K562 (cell line): ENCODE results near the gene TIMM8A. TPM values are rescaled to one million over a fixed set of nuclear protein-coding genes. Genes with fewer than 3 reads are reported as not detected.
"Not testable (repeated sequence)": the region's sequence is repeated elsewhere in the genome, so short reads cannot be mapped to it uniquely, and the experiment has no call there.

Experiments used
- ATAC-seq: fragments of 200-7000 bp; cut with Tn5 transposase; 3 replicates; pipeline ENCODE4 v1.9.1; 2020; ENCODE audit warnings: moderate library complexity
- BruUV-seq: library from RNA; stranded (reverse); fragments of 400-500 nt; replicated peaks from 2 replicates; lab custom pipeline; 2021; lab: Mats Ljungman, UMichigan
- CTCF ChIA-PET: fragments of 300-600 bp; formaldehyde crosslinking; extraction: SDS; loops from one replicate; lab custom pipeline; 2021; ENCODE audit warnings: low intra/inter-chr PET ratio; lab: Yijun Ruan, JAX
- POLR2A ChIA-PET: fragments of 300-600, 350-650 bp; sonication (Branson Sonifier 250); formaldehyde crosslinking; extraction: SDS; loops from one replicate; lab custom pipeline; 2021; ENCODE audit warnings: antibody characterized with exemption, inconsistent platforms; lab: Yijun Ruan, JAX
- DNase-seq, 4 experiments: peaks; one replicate each; pipeline versions ENCODE4 v3.0.0 to v3.0.0-alpha.2; 2011 to 2018; ENCODE audit warnings: low spot score in 3 of 4, mixed read lengths in 3 of 4; ENCODE audit errors: extremely low read depth in 1 of 4
- FAIRE-seq: peaks from 2 replicates; lab custom pipeline; 2011; peaks lifted over from hg19 to GRCh38; lab: Jason Lieb, UNC
- H2AFZ ChIP-seq: 2 replicates; pipeline ENCODE4 v1.6.0; 2011; ENCODE audit warnings: low read depth, low read length, control low read depth, inconsistent platforms
- H3K27ac ChIP-seq: fragments of 200-600 bp; 3 replicates; pipeline ENCODE4 v1.8.0; 2011; ENCODE audit warnings: low read depth, mild to moderate bottlenecking, control low read depth, inconsistent platforms, low read length, moderate library complexity, mixed read lengths; ENCODE audit errors: extremely low read depth
- H3K27me3 ChIP-seq, 2 experiments: fragments of 300-600 bp in 1 of 2; 2 replicates in 1 of 2; 3 replicates in 1 of 2; pipeline versions ENCODE4 v1.6.0 to v1.8.0; 2011; ENCODE audit warnings: inconsistent platforms in 2 of 2, low read length in 2 of 2, mild to moderate bottlenecking in 1 of 2, mixed read lengths in 1 of 2, moderate library complexity in 1 of 2; ENCODE audit not compliant: control insufficient read depth in 2 of 2, insufficient read depth in 2 of 2
- H3K36me3 ChIP-seq: fragments of 300-600 bp; 3 replicates; pipeline ENCODE4 v1.8.0; 2011; ENCODE audit warnings: mild to moderate bottlenecking, low read length, inconsistent platforms; ENCODE audit not compliant: control insufficient read depth, insufficient read depth
- H3K4me1 ChIP-seq, 2 experiments: fragments of 200-600 bp in 1 of 2; replicated peaks in 1 of 2; 2 replicates in 1 of 2; 3 replicates in 1 of 2; pipeline versions ENCODE4 v1.5.1 to v1.8.0; 2011; ENCODE audit warnings: inconsistent platforms in 2 of 2, low read length in 2 of 2, mild to moderate bottlenecking in 1 of 2, mixed read lengths in 1 of 2, moderate library complexity in 1 of 2; ENCODE audit not compliant: control insufficient read depth in 2 of 2, insufficient read depth in 2 of 2
- H3K4me2 ChIP-seq: 2 replicates; pipeline ENCODE4 v1.6.1; 2011; ENCODE audit warnings: low read length, control low read depth, inconsistent platforms, mixed read lengths; ENCODE audit not compliant: insufficient read depth
- H3K4me3 ChIP-seq: fragments of 200-600 bp; sonication (generic), shearing (Covaris generic); 2 replicates; pipeline ENCODE4 v1.5.1; 2016; ENCODE audit warnings: control low read depth, inconsistent platforms
- H3K79me2 ChIP-seq: fragments of 200-600 bp; 3 replicates; pipeline ENCODE4 v1.8.0; 2011; ENCODE audit warnings: low read length, inconsistent platforms; ENCODE audit not compliant: control insufficient read depth, insufficient read depth
- H3K9ac ChIP-seq, 2 experiments: 2 replicates each; pipeline versions ENCODE4 v1.6.0 to v1.6.1; 2011; ENCODE audit warnings: low read depth in 2 of 2, low read length in 2 of 2, control low read depth in 1 of 2, inconsistent platforms in 1 of 2, mild to moderate bottlenecking in 1 of 2, mixed read lengths in 1 of 2; ENCODE audit not compliant: insufficient read depth in 1 of 2
- H3K9me1 ChIP-seq: one replicate; pipeline ENCODE4 v1.6.0; 2011; ENCODE audit warnings: inconsistent platforms, mild to moderate bottlenecking, low read length, moderate library complexity; ENCODE audit not compliant: control insufficient read depth, insufficient read depth
- H3K9me3 ChIP-seq: replicated peaks from 2 replicates; pipeline ENCODE4 v1.5.1; 2011; ENCODE audit warnings: low read depth, low read length, inconsistent platforms; ENCODE audit not compliant: control insufficient read depth, insufficient read depth
- H4K20me1 ChIP-seq: replicated peaks from 2 replicates; pipeline ENCODE4 v1.6.1; 2011; ENCODE audit warnings: low read length, inconsistent platforms, mixed read lengths; ENCODE audit not compliant: control insufficient read depth, insufficient read depth
- BRF1 ChIP-seq: IDR thresholded peaks from 3 replicates; pipeline ENCODE4 v1.6.1; 2011; ENCODE audit warnings: borderline replicate concordance, mild to moderate bottlenecking; ENCODE audit not compliant: insufficient read length; ENCODE audit errors: extremely low read depth
- C11orf30 ChIP-seq: fragments of 450-650 bp; IDR thresholded peaks from 2 replicates; pipeline ENCODE4 v1.6.1; 2016; ENCODE audit warnings: low read depth, mild to moderate bottlenecking
- E2F3 ChIP-seq: fragments of 250-450 bp; sonication (Bioruptor Pico); IDR thresholded peaks from 2 replicates; pipeline ENCODE4 v1.4.0; 2020; ENCODE audit warnings: mild to moderate bottlenecking
- FOXJ2 ChIP-seq: fragments of 200-800 bp; sonication (Bioruptor generic); IDR thresholded peaks from 2 replicates; pipeline ENCODE4 v1.6.1; 2016; ENCODE audit warnings: missing genetic modification characterization, missing compliant biosample characterization
- HMG20A ChIP-seq: fragments of 450-650 bp; formaldehyde crosslinking; conservative IDR thresholded peaks from 2 replicates; pipeline ENCODE4 v1.4.0; 2020; ENCODE audit warnings: mild to moderate bottlenecking, mixed read lengths
- KHSRP ChIP-seq: fragments of 450-650 bp; IDR thresholded peaks from 2 replicates; pipeline ENCODE4 v1.6.1; 2017
- KLF13 ChIP-seq: fragments of 450-650 bp; IDR thresholded peaks from 2 replicates; pipeline ENCODE4 v1.6.1; 2016; ENCODE audit warnings: missing genetic modification characterization, low read depth, mild to moderate bottlenecking, missing compliant biosample characterization, moderate library complexity, borderline replicate concordance
- SMARCC2 ChIP-seq: fragments of 450-650 bp; IDR thresholded peaks from 2 replicates; pipeline ENCODE4 v1.6.1; 2017; ENCODE audit warnings: antibody characterized with exemption, moderate library complexity, mild to moderate bottlenecking, low read depth
- TGIF2 ChIP-seq: sonication (generic); formaldehyde crosslinking; IDR thresholded peaks from 2 replicates; pipeline ENCODE4 v1.8.1; 2022; ENCODE audit warnings: mild to moderate bottlenecking, missing genetic modification reagents, moderate library complexity
- ZNF316 ChIP-seq: fragments of 450-650 bp; IDR thresholded peaks from 2 replicates; pipeline ENCODE4 v1.6.1; 2016
- WGBS: fragments of 100-300 bp; shearing (Covaris generic); methylation state at CpG from one replicate; pipeline ENCODE4 v1.1.6; 2016; ENCODE audit warnings: low coverage, mixed read lengths; ENCODE audit not compliant: insufficient coverage; ENCODE audit errors: missing lambda C conversion rate; 5-methylcytosine and 5-hydroxymethylcytosine counted together
- in situ Hi-C: fragments of 300-500 bp; cut with MboI; formaldehyde crosslinking; loops from 4 replicates; pipeline ENCODE4 v1.15.0; 2018; ENCODE audit warnings: inconsistent platforms, mixed read lengths
- intact Hi-C: fragments of 100-400 bp; cut with micrococcal nuclease; formaldehyde crosslinking; loops from 2 replicates; pipeline ENCODE4 v1.14.2; 2022
- polyA plus RNA-seq, 8 experiments: library from polyadenylated mRNA; depleted of rRNA in 4 of 8; stranded (reverse) in 5 of 8; unstranded in 3 of 8; fragments of >200 nt; fragmentation: Nextera tagmentation in 2 of 8; fragmentation: Illumina TruSeq in 1 of 8; extraction: Ambion mirVana in 2 of 8; extraction: Trizol in 1 of 8; gene quantifications; 2 replicates each; pipeline versions ENCODE4 v1.2.1 to v1.2.3, GENCODE V29; 2011 to 2014; ENCODE audit warnings: inconsistent platforms in 1 of 8, missing spikeins in 1 of 8
- total RNA-seq, 7 experiments: library from RNA; depleted of rRNA in 6 of 7; stranded (reverse); fragments of >200 nt in 6 of 7; fragmentation: Illumina TruSeq in 2 of 7; extraction: Trizol in 2 of 7; gene quantifications; 2 replicates each; pipeline versions ENCODE4 v1.2.1 to v1.2.3, GENCODE V29; 2011 to 2021; ENCODE audit warnings: low replicate concordance in 1 of 7
- TF ChIP-seq, protein P1 (sequence below): fragments of 250-450 bp; sonication (Bioruptor Pico); IDR thresholded peaks from 2 replicates; pipeline ENCODE4 v1.4.0; 2020; ENCODE audit warnings: mild to moderate bottlenecking
- TF ChIP-seq, protein P2 (sequence below): fragments of 250-450 bp; sonication (Bioruptor Pico); IDR thresholded peaks from 2 replicates; pipeline ENCODE4 v1.5.0; 2021
- TF ChIP-seq, protein P3 (sequence below): fragments of 450-650 bp; IDR thresholded peaks from 2 replicates; pipeline ENCODE4 v1.6.1; 2016; ENCODE audit warnings: borderline replicate concordance
- TF ChIP-seq, protein P4 (sequence below): sonication (generic); formaldehyde crosslinking; IDR thresholded peaks from 2 replicates; pipeline ENCODE4 v1.4.0; 2020; ENCODE audit warnings: mild to moderate bottlenecking, missing genetic modification reagents

Gene TIMM8A
- total and polyA plus RNA-seq, 9 of the 15 experiments (the other 6 are each of a cell fraction or from before 2014, with no cell fraction given), result 10.9 to 132 (median 41.1) TPM

DNA sequence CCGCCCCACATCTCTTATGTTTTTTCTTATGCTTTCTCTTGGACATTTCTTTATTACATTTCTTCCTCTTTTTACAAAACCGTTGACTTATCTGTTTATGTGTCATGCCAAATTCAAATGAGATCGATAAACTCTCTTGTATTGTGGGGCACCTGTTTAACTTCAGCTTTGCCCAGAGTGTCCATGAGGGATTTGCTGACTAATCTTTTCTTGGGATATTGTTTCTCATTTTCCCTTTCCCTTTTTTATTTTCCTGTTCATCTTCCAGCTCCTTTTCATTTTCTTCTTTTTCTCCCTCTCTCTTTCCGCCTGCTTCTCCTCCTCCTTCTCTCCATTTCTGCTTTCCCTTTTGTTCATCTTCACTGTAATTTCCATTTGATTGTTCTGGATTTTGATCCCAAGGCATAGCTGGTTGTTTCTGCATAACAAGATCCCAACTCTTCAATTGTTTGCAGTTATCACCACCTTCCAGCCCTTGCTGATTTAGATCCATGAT lies 10.7 kb downstream of the TIMM8A start (continued):
- TF ChIP-seq, protein P1, sequence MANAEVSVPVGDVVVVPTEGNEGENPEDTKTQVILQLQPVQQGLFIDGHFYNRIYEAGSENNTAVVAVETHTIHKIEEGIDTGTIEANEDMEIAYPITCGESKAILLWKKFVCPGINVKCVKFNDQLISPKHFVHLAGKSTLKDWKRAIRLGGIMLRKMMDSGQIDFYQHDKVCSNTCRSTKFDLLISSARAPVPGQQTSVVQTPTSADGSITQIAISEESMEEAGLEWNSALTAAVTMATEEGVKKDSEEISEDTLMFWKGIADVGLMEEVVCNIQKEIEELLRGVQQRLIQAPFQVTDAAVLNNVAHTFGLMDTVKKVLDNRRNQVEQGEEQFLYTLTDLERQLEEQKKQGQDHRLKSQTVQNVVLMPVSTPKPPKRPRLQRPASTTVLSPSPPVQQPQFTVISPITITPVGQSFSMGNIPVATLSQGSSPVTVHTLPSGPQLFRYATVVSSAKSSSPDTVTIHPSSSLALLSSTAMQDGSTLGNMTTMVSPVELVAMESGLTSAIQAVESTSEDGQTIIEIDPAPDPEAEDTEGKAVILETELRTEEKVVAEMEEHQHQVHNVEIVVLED (CRISPR knock-in tag), result no peak
- TF ChIP-seq FOXJ2 (no peak), TGIF2 (CRISPR knock-in tag) (no peak), ZNF316 (peak; percentile 88), C11orf30 (peak; percentile 80), KHSRP (no peak), KLF13 (tag) (no peak), E2F3 (CRISPR knock-in tag) (no peak), BRF1 (no peak), SMARCC2 (no peak), HMG20A (CRISPR knock-in tag) (no peak)
- TF ChIP-seq, protein P2, sequence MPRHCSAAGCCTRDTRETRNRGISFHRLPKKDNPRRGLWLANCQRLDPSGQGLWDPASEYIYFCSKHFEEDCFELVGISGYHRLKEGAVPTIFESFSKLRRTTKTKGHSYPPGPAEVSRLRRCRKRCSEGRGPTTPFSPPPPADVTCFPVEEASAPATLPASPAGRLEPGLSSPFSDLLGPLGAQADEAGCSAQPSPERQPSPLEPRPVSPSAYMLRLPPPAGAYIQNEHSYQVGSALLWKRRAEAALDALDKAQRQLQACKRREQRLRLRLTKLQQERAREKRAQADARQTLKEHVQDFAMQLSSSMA, result no peak
- TF ChIP-seq, protein P3, sequence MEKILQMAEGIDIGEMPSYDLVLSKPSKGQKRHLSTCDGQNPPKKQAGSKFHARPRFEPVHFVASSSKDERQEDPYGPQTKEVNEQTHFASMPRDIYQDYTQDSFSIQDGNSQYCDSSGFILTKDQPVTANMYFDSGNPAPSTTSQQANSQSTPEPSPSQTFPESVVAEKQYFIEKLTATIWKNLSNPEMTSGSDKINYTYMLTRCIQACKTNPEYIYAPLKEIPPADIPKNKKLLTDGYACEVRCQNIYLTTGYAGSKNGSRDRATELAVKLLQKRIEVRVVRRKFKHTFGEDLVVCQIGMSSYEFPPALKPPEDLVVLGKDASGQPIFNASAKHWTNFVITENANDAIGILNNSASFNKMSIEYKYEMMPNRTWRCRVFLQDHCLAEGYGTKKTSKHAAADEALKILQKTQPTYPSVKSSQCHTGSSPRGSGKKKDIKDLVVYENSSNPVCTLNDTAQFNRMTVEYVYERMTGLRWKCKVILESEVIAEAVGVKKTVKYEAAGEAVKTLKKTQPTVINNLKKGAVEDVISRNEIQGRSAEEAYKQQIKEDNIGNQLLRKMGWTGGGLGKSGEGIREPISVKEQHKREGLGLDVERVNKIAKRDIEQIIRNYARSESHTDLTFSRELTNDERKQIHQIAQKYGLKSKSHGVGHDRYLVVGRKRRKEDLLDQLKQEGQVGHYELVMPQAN, result no peak
- TF ChIP-seq, protein P4, sequence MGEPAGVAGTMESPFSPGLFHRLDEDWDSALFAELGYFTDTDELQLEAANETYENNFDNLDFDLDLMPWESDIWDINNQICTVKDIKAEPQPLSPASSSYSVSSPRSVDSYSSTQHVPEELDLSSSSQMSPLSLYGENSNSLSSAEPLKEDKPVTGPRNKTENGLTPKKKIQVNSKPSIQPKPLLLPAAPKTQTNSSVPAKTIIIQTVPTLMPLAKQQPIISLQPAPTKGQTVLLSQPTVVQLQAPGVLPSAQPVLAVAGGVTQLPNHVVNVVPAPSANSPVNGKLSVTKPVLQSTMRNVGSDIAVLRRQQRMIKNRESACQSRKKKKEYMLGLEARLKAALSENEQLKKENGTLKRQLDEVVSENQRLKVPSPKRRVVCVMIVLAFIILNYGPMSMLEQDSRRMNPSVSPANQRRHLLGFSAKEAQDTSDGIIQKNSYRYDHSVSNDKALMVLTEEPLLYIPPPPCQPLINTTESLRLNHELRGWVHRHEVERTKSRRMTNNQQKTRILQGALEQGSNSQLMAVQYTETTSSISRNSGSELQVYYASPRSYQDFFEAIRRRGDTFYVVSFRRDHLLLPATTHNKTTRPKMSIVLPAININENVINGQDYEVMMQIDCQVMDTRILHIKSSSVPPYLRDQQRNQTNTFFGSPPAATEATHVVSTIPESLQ (CRISPR knock-in tag), result no peak

DNA sequence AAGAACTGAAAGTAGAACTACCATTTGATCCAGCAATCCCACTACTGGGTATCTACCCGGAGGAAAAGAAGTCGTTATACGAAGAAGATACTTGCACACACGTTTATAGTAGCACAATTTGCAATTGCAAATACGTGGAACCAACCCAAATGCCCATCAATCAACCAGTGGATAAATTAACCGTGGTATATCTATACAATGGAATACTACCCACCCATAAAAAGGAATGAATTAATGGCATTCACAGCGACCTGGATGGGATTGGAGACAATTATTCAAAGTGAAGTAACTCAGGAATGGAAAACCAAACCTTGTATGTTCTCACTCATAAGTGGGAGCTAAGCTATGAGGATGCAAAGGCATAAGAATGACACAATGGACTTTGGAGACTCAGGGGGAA lies 14.2 kb downstream of the TIMM8A start:
- FAIRE-seq, CTCF ChIA-PET, H3K4me1 ChIP-seq, in situ Hi-C loops, BruUV-seq, ATAC-seq, intact Hi-C loops, H4K20me1 ChIP-seq, H3K4me3 ChIP-seq, H3K36me3 ChIP-seq, H3K27me3 ChIP-seq, DNase-seq, POLR2A ChIA-PET, H2AFZ ChIP-seq, H3K9me3 ChIP-seq, H3K4me2 ChIP-seq, H3K27ac ChIP-seq, H3K9ac ChIP-seq, H3K9me1 ChIP-seq, H3K79me2 ChIP-seq: not testable (repeated sequence)
- WGBS, result 31% methylated on average over 7 of the region's 7 CpGs
